HG03095 (cell line): ENCODE measurements around the gene DICER1.

ENCODE experiments used
- ATAC-seq: cut with Tn5 transposase; IDR thresholded peaks from one replicate; pipeline ENCODE4 v1.9.1; 2021; ENCODE audit warnings: moderate library complexity; ENCODE audit not compliant: unreplicated experiment

The DICER1 gene

GRCh38 chr14:95092723-95093122, 64.6 kb downstream of the DICER1 start:
- no peak for ATAC-seq

- no peak for ATAC-seq
These were observed 65.7 kb downstream of the DICER1 start for GRCh38 chr14:95091581-95091980.

GRCh38 chr14:95088665-95089064, 68.7 kb downstream of the DICER1 start:
- ATAC-seq: no peak

- no peak for ATAC-seq
These were observed 69.7 kb downstream of the DICER1 start for GRCh38 chr14:95087619-95088018.

- ATAC-seq: no peak
These were observed 72.0 kb downstream of the DICER1 start for GRCh38 chr14:95085321-95085720.

- ATAC-seq: no peak
These were observed 78.5 kb downstream of the DICER1 start for GRCh38 chr14:95078867-95079266.

- ATAC-seq: no peak
These were observed 80.0 kb downstream of the DICER1 start for GRCh38 chr14:95077345-95077744.

GRCh38 chr14:95075789-95076188, 81.5 kb downstream of the DICER1 start:
- no peak for ATAC-seq

GRCh38 chr14:95073947-95074346, 83.4 kb downstream of the DICER1 start:
- no peak for ATAC-seq

- ATAC-seq: no peak
These were observed 84.9 kb downstream of the DICER1 start for GRCh38 chr14:95072310-95072905.

- ATAC-seq: no peak
These were observed 85.6 kb downstream of the DICER1 start for GRCh38 chr14:95071649-95072280.

- no peak for ATAC-seq
These were observed 86.4 kb downstream of the DICER1 start for GRCh38 chr14:95070748-95071435.

- ATAC-seq: no peak
These were observed 87.8 kb downstream of the DICER1 start for GRCh38 chr14:95069547-95069946.

GRCh38 chr14:95069018-95069417, 88.3 kb downstream of the DICER1 start:
- ATAC-seq: no peak

- ATAC-seq: no peak
These were observed 88.8 kb downstream of the DICER1 start for GRCh38 chr14:95068521-95068920.

GRCh38 chr14:95068080-95068479, 89.2 kb downstream of the DICER1 start:
- ATAC-seq: no peak

- ATAC-seq: no peak
These were observed 89.8 kb downstream of the DICER1 start for GRCh38 chr14:95067526-95067925.

GRCh38 chr14:95066427-95066986, 90.8 kb downstream of the DICER1 start:
- ATAC-seq: no peak

- no peak for ATAC-seq
These were observed 91.9 kb downstream of the DICER1 start for GRCh38 chr14:95065411-95065810.

GRCh38 chr14:95064734-95065133, 92.6 kb downstream of the DICER1 start:
- no peak for ATAC-seq

- ATAC-seq: no peak
These were observed 93.1 kb downstream of the DICER1 start for GRCh38 chr14:95064256-95064655.

- ATAC-seq: no peak
These were observed 93.9 kb downstream of the DICER1 start for GRCh38 chr14:95063391-95063790.
